ENCODE results near the gene PTPRR.

DNA sequence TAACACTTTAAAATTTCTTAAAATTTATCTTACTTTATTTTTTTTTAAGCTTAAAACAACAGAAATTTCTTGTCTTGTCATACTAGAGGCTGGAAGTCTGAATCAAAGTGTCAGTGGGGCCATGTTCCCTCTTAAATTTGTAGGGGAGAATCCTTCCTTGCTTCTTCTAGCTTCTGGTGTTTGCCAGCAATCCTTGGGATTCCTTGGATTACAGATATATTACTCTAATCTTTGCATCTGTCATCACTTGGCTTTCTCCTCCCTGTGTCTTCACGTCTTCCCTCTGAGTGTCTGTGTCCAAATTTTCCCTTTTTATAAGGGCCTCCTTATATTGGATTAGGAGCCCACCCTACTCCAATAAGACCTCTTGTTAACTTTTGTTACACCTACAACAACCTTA is 147.7 kb downstream of the PTPRR start:
- TF ChIP-seq, protein P1, sequence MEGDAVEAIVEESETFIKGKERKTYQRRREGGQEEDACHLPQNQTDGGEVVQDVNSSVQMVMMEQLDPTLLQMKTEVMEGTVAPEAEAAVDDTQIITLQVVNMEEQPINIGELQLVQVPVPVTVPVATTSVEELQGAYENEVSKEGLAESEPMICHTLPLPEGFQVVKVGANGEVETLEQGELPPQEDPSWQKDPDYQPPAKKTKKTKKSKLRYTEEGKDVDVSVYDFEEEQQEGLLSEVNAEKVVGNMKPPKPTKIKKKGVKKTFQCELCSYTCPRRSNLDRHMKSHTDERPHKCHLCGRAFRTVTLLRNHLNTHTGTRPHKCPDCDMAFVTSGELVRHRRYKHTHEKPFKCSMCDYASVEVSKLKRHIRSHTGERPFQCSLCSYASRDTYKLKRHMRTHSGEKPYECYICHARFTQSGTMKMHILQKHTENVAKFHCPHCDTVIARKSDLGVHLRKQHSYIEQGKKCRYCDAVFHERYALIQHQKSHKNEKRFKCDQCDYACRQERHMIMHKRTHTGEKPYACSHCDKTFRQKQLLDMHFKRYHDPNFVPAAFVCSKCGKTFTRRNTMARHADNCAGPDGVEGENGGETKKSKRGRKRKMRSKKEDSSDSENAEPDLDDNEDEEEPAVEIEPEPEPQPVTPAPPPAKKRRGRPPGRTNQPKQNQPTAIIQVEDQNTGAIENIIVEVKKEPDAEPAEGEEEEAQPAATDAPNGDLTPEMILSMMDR (IDR thresholded peaks at IDR 0.05; ENCODE audit: insufficient read depth, low read length, poor library complexity, severe bottlenecking): no peak
- TF ChIP-seq EZH2phosphoT487 (conservative IDR thresholded peaks at IDR 0.05; ENCODE audit: low read length): no peak

Data from SU-DHL-6 (cell line).